ENCODE measurements around the gene WNK4.

WNK4 gene

GRCh38 chr17:42803074-42803883, 22.9 kb downstream of the WNK4 start:
- no peaks in the 10 kb centered on the region for H3K36me3 ChIP-seq (ENCODE audit: insufficient read depth, low read length)
- no peak overlapping the region for H3K27ac ChIP-seq (ENCODE audit: low read depth, low read length)
- H3K4me1 ChIP-seq (ENCODE audit: insufficient read depth, low read length), result peaks cover 5% of the 10 kb centered on the region
- H3K27me3 ChIP-seq (ENCODE audit: control insufficient read depth in 1 of 2, insufficient read depth in 2 of 2, low read length in 2 of 2), result no peaks in the 10 kb centered on the region
- H3K9me3 ChIP-seq (ENCODE audit: low read length), result no peaks in the 10 kb centered on the region
- H3K4me3 ChIP-seq (ENCODE audit: low read depth in 1 of 2, low read length in 2 of 2), result no peak overlapping the region
- no peak overlapping the region for H3K9ac ChIP-seq (ENCODE audit: low read length)

- no peaks in the 10 kb centered on the region for H3K36me3 ChIP-seq (ENCODE audit: insufficient read depth, low read length)
- H3K9ac ChIP-seq (ENCODE audit: low read length), result no peak overlapping the region
- peaks cover 10% of the 10 kb centered on the region for H3K4me1 ChIP-seq (ENCODE audit: insufficient read depth, low read length)
- no peaks in the 10 kb centered on the region for H3K9me3 ChIP-seq (ENCODE audit: low read length)
- no peaks in the 10 kb centered on the region for H3K27me3 ChIP-seq (ENCODE audit: control insufficient read depth in 1 of 2, insufficient read depth in 2 of 2, low read length in 2 of 2)
- no peak overlapping the region for H3K4me3 ChIP-seq (ENCODE audit: low read depth in 1 of 2, low read length in 2 of 2)
- no peak overlapping the region for H3K27ac ChIP-seq (ENCODE audit: low read depth, low read length)
Observed at GRCh38 chr17:42804918-42805367, 24.5 kb downstream of the WNK4 start.

GRCh38 chr17:42806249-42806648, 25.8 kb downstream of the WNK4 start:
- Histone ChIP-seq H3K9me3 (ENCODE audit: low read length) (no peaks in the 10 kb centered on the region), H3K9ac (ENCODE audit: low read length) (no peak overlapping the region), H3K36me3 (ENCODE audit: insufficient read depth, low read length) (peaks cover 12% of the 10 kb centered on the region), H3K27ac (ENCODE audit: low read depth, low read length) (no peak overlapping the region), H3K27me3 (ENCODE audit: control insufficient read depth in 1 of 2, insufficient read depth in 2 of 2, low read length in 2 of 2) (no peaks in the 10 kb centered on the region), H3K4me3 (ENCODE audit: low read depth in 1 of 2, low read length in 2 of 2) (no peak overlapping the region), H3K4me1 (ENCODE audit: insufficient read depth, low read length) (peaks cover 10% of the 10 kb centered on the region)

GRCh38 chr17:42809250-42809649, 28.8 kb downstream of the WNK4 start:
- H3K27me3 ChIP-seq (ENCODE audit: control insufficient read depth in 1 of 2, insufficient read depth in 2 of 2, low read length in 2 of 2), result no peaks in the 10 kb centered on the region
- H3K9ac ChIP-seq (ENCODE audit: low read length), result no peak overlapping the region
- no peak overlapping the region for H3K4me3 ChIP-seq (ENCODE audit: low read depth in 1 of 2, low read length in 2 of 2)
- H3K4me1 ChIP-seq (ENCODE audit: insufficient read depth, low read length), result peaks cover 10% of the 10 kb centered on the region
- H3K9me3 ChIP-seq (ENCODE audit: low read length), result no peaks in the 10 kb centered on the region
- peaks cover 28% of the 10 kb centered on the region for H3K36me3 ChIP-seq (ENCODE audit: insufficient read depth, low read length)
- H3K27ac ChIP-seq (ENCODE audit: low read depth, low read length), result peak overlapping the region; percentile 10

- Histone ChIP-seq H3K27me3 (ENCODE audit: control insufficient read depth in 1 of 2, insufficient read depth in 2 of 2, low read length in 2 of 2) (no peaks in the 10 kb centered on the region), H3K27ac (ENCODE audit: low read depth, low read length) (no peak overlapping the region), H3K9ac (ENCODE audit: low read length) (no peak overlapping the region), H3K9me3 (ENCODE audit: low read length) (no peaks in the 10 kb centered on the region), H3K4me3 (ENCODE audit: low read depth in 1 of 2, low read length in 2 of 2) (no peak overlapping the region), H3K36me3 (ENCODE audit: insufficient read depth, low read length) (peaks cover 69% of the 10 kb centered on the region), H3K4me1 (ENCODE audit: insufficient read depth, low read length) (no peaks in the 10 kb centered on the region)
Observed at GRCh38 chr17:42814633-42815399, 34.4 kb downstream of the WNK4 start.

GRCh38 chr17:42817866-42818265, 37.5 kb downstream of the WNK4 start:
- Histone ChIP-seq H3K27me3 (ENCODE audit: control insufficient read depth in 1 of 2, insufficient read depth in 2 of 2, low read length in 2 of 2) (no peaks in the 10 kb centered on the region), H3K9ac (ENCODE audit: low read length) (no peak overlapping the region), H3K27ac (ENCODE audit: low read depth, low read length) (no peak overlapping the region), H3K9me3 (ENCODE audit: low read length) (no peaks in the 10 kb centered on the region), H3K4me3 (ENCODE audit: low read depth in 1 of 2, low read length in 2 of 2) (no peak overlapping the region), H3K36me3 (ENCODE audit: insufficient read depth, low read length) (peaks cover 66% of the 10 kb centered on the region), H3K4me1 (ENCODE audit: insufficient read depth, low read length) (no peaks in the 10 kb centered on the region)

- no peaks in the 10 kb centered on the region for H3K27me3 ChIP-seq (ENCODE audit: control insufficient read depth in 1 of 2, insufficient read depth in 2 of 2, low read length in 2 of 2)
- H3K4me1 ChIP-seq (ENCODE audit: insufficient read depth, low read length), result peaks cover 4% of the 10 kb centered on the region
- no peak overlapping the region for H3K9ac ChIP-seq (ENCODE audit: low read length)
- H3K36me3 ChIP-seq (ENCODE audit: insufficient read depth, low read length), result peaks cover 64% of the 10 kb centered on the region
- H3K4me3 ChIP-seq (ENCODE audit: low read depth in 1 of 2, low read length in 2 of 2), result no peak overlapping the region
- H3K9me3 ChIP-seq (ENCODE audit: low read length), result no peaks in the 10 kb centered on the region
- no peak overlapping the region for H3K27ac ChIP-seq (ENCODE audit: low read depth, low read length)
Observed at GRCh38 chr17:42818379-42818778, 38.0 kb downstream of the WNK4 start.

- H3K4me3 ChIP-seq (ENCODE audit: low read depth in 1 of 2, low read length in 2 of 2), result no peak overlapping the region
- H3K4me1 ChIP-seq (ENCODE audit: insufficient read depth, low read length), result peaks cover 7% of the 10 kb centered on the region
- no peak overlapping the region for H3K27ac ChIP-seq (ENCODE audit: low read depth, low read length)
- no peaks in the 10 kb centered on the region for H3K27me3 ChIP-seq (ENCODE audit: control insufficient read depth in 1 of 2, insufficient read depth in 2 of 2, low read length in 2 of 2)
- no peak overlapping the region for H3K9ac ChIP-seq (ENCODE audit: low read length)
- no peaks in the 10 kb centered on the region for H3K9me3 ChIP-seq (ENCODE audit: low read length)
- peaks cover 48% of the 10 kb centered on the region for H3K36me3 ChIP-seq (ENCODE audit: insufficient read depth, low read length)
Observed at GRCh38 chr17:42819939-42820535, 39.6 kb downstream of the WNK4 start.

GRCh38 chr17:42821176-42821575, 40.8 kb downstream of the WNK4 start:
- Histone ChIP-seq H3K4me3 (ENCODE audit: low read depth in 1 of 2, low read length in 2 of 2) (no peak overlapping the region), H3K27me3 (ENCODE audit: control insufficient read depth in 1 of 2, insufficient read depth in 2 of 2, low read length in 2 of 2) (no peaks in the 10 kb centered on the region), H3K9ac (ENCODE audit: low read length) (no peak overlapping the region), H3K36me3 (ENCODE audit: insufficient read depth, low read length) (peaks cover 45% of the 10 kb centered on the region), H3K9me3 (ENCODE audit: low read length) (no peaks in the 10 kb centered on the region), H3K4me1 (ENCODE audit: insufficient read depth, low read length) (peaks cover 7% of the 10 kb centered on the region), H3K27ac (ENCODE audit: low read depth, low read length) (no peak overlapping the region)

- no peaks in the 10 kb centered on the region for H3K9me3 ChIP-seq (ENCODE audit: low read length)
- H3K9ac ChIP-seq (ENCODE audit: low read length), result no peak overlapping the region
- H3K36me3 ChIP-seq (ENCODE audit: insufficient read depth, low read length), result no peaks in the 10 kb centered on the region
- no peak overlapping the region for H3K27ac ChIP-seq (ENCODE audit: low read depth, low read length)
- peaks cover 11% of the 10 kb centered on the region for H3K4me1 ChIP-seq (ENCODE audit: insufficient read depth, low read length)
- no peak overlapping the region for H3K4me3 ChIP-seq (ENCODE audit: low read depth in 1 of 2, low read length in 2 of 2)
- H3K27me3 ChIP-seq (ENCODE audit: control insufficient read depth in 1 of 2, insufficient read depth in 2 of 2, low read length in 2 of 2), result no peaks in the 10 kb centered on the region
Observed at GRCh38 chr17:42827472-42827871, 47.1 kb downstream of the WNK4 start.

- Histone ChIP-seq H3K4me1 (ENCODE audit: insufficient read depth, low read length) (peaks cover 17% of the 10 kb centered on the region), H3K36me3 (ENCODE audit: insufficient read depth, low read length) (peaks cover 9% of the 10 kb centered on the region), H3K27me3 (ENCODE audit: control insufficient read depth in 1 of 2, insufficient read depth in 2 of 2, low read length in 2 of 2) (no peaks in the 10 kb centered on the region), H3K9me3 (ENCODE audit: low read length) (no peaks in the 10 kb centered on the region), H3K9ac (ENCODE audit: low read length) (no peak overlapping the region), H3K4me3 (ENCODE audit: low read depth in 1 of 2, low read length in 2 of 2) (no peak overlapping the region), H3K27ac (ENCODE audit: low read depth, low read length) (no peak overlapping the region)
Observed at GRCh38 chr17:42830971-42831370, 50.6 kb downstream of the WNK4 start.

Data from muscle layer of colon (tissue), 2 donors.